DOHH2 (cell line): ENCODE results near the gene ASPDH.

Source experiments
- EZH2phosphoT487 ChIP-seq: fragments of 200-600 bp; sonication (generic); IDR thresholded peaks from 2 replicates; pipeline ENCODE4 v1.6.1; 2017; ENCODE audit warnings: borderline replicate concordance, mild to moderate bottlenecking, antibody characterized with exemption, low read length, moderate library complexity, mixed read lengths
- TF ChIP-seq, protein P1 (sequence below): fragments of 200-600 bp; sonication (generic); IDR thresholded peaks from one replicate; pipeline ENCODE4 v1.5.1; 2014; ENCODE audit warnings: antibody characterized with exemption, mild to moderate bottlenecking, low read depth, low read length; ENCODE audit not compliant: poor library complexity, severe bottlenecking

GRCh38 chr19:50476907-50477238, 36.8 kb downstream of the ASPDH start:
- TF ChIP-seq, protein P1, sequence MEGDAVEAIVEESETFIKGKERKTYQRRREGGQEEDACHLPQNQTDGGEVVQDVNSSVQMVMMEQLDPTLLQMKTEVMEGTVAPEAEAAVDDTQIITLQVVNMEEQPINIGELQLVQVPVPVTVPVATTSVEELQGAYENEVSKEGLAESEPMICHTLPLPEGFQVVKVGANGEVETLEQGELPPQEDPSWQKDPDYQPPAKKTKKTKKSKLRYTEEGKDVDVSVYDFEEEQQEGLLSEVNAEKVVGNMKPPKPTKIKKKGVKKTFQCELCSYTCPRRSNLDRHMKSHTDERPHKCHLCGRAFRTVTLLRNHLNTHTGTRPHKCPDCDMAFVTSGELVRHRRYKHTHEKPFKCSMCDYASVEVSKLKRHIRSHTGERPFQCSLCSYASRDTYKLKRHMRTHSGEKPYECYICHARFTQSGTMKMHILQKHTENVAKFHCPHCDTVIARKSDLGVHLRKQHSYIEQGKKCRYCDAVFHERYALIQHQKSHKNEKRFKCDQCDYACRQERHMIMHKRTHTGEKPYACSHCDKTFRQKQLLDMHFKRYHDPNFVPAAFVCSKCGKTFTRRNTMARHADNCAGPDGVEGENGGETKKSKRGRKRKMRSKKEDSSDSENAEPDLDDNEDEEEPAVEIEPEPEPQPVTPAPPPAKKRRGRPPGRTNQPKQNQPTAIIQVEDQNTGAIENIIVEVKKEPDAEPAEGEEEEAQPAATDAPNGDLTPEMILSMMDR, result no peak
- TF ChIP-seq EZH2phosphoT487, result no peak
